Type B pancreatic cell (in vitro differentiated cells): ENCODE measurements around the gene TOP3B. TPM values are rescaled to one million over a fixed set of nuclear protein-coding genes. Genes with fewer than 3 reads are reported as not detected.

ENCODE experiments used
- DNase-seq: peaks from one replicate; pipeline ENCODE4 v3.0.0; 2021; ENCODE audit warnings: mixed read lengths; ENCODE audit not compliant: unreplicated experiment; ENCODE audit errors: extremely low spot score
- H3K27ac Mint-ChIP-seq: 2 replicates; pipeline ENCODE4 v1.8.0; 2021; ENCODE audit warnings: mild to moderate bottlenecking, mixed read lengths
- H3K27me3 Mint-ChIP-seq: 2 replicates; pipeline ENCODE4 v1.8.0; 2021; ENCODE audit warnings: mixed read lengths
- H3K36me3 Mint-ChIP-seq: 2 replicates; pipeline ENCODE4 v1.8.0; 2021; ENCODE audit warnings: mixed read lengths
- H3K4me1 Mint-ChIP-seq: one replicate; pipeline ENCODE4 v1.8.0; 2021; ENCODE audit warnings: mixed read lengths; ENCODE audit not compliant: unreplicated experiment
- H3K4me3 Mint-ChIP-seq: 2 replicates; pipeline ENCODE4 v1.8.0; 2021; ENCODE audit warnings: mild to moderate bottlenecking, mixed read lengths
- H3K9me3 Mint-ChIP-seq: 2 replicates; pipeline ENCODE4 v1.8.0; 2021; ENCODE audit warnings: mixed read lengths
- total RNA-seq: library from RNA; stranded (reverse); gene quantifications from 2 replicates; pipeline ENCODE4 v1.2.1, GENCODE V29; 2021; ENCODE audit warnings: low replicate concordance
- TF ChIP-seq, protein P1 (sequence below): fragments of 200-600 bp; sonication (generic); conservative IDR thresholded peaks from 2 replicates; pipeline ENCODE4 v1.5.0; 2021; ENCODE audit warnings: antibody characterized with exemption, mild to moderate bottlenecking

TOP3B gene
- total RNA-seq, 1 donor from 2014 or later, result 66.3 TPM

- no peak overlapping the region for H3K4me3 Mint-ChIP-seq
- no peak overlapping the region for H3K27ac Mint-ChIP-seq
- TF ChIP-seq, protein P1, sequence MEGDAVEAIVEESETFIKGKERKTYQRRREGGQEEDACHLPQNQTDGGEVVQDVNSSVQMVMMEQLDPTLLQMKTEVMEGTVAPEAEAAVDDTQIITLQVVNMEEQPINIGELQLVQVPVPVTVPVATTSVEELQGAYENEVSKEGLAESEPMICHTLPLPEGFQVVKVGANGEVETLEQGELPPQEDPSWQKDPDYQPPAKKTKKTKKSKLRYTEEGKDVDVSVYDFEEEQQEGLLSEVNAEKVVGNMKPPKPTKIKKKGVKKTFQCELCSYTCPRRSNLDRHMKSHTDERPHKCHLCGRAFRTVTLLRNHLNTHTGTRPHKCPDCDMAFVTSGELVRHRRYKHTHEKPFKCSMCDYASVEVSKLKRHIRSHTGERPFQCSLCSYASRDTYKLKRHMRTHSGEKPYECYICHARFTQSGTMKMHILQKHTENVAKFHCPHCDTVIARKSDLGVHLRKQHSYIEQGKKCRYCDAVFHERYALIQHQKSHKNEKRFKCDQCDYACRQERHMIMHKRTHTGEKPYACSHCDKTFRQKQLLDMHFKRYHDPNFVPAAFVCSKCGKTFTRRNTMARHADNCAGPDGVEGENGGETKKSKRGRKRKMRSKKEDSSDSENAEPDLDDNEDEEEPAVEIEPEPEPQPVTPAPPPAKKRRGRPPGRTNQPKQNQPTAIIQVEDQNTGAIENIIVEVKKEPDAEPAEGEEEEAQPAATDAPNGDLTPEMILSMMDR, result no peak
- H3K4me1 Mint-ChIP-seq, result no peaks in the 10 kb centered on the region
- peaks cover 17% of the 10 kb centered on the region for H3K27me3 Mint-ChIP-seq
- H3K9me3 Mint-ChIP-seq, result peaks cover 5% of the 10 kb centered on the region
- no peaks in the 10 kb centered on the region for H3K36me3 Mint-ChIP-seq
- no peak for DNase-seq
Measured at GRCh38 chr22:22015631-22016030, 33.0 kb upstream of the TOP3B start.

DNA sequence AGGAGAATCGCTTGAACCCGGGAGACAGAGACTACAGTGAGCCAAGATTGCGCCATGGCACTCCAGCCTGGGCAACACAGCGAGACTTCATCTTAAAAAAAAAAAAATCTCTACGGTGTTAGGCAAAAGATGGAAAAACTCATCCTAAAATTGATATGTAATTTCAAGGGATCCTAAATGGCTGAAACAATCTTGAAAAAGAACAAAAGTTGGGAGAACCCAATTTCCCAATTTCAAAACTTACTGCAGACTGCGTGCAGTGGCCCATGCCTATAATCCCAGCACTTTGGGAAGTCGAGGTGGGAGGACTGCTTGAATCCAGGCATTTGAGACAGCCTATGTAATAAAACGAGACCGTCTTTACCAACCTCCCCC, 31.7 kb upstream of the TOP3B start:
- peaks cover 24% of the 10 kb centered on the region for H3K27me3 Mint-ChIP-seq
- H3K27ac Mint-ChIP-seq, result no peak overlapping the region
- no peaks in the 10 kb centered on the region for H3K4me1 Mint-ChIP-seq
- no peak for DNase-seq
- H3K36me3 Mint-ChIP-seq, result no peaks in the 10 kb centered on the region
- peaks cover 5% of the 10 kb centered on the region for H3K9me3 Mint-ChIP-seq
- no peak overlapping the region for H3K4me3 Mint-ChIP-seq
- TF ChIP-seq, protein P1, result no peak

GRCh38 chr22:22013559-22014284, 31.1 kb upstream of the TOP3B start:
- no peak for DNase-seq
- TF ChIP-seq, protein P1, result no peak
- Mint-ChIP-seq H3K27me3 (peaks cover 29% of the 10 kb centered on the region), H3K4me3 (no peak overlapping the region), H3K4me1 (no peaks in the 10 kb centered on the region), H3K9me3 (peaks cover 5% of the 10 kb centered on the region), H3K27ac (no peak overlapping the region), H3K36me3 (no peaks in the 10 kb centered on the region)

- H3K27ac Mint-ChIP-seq, result no peak overlapping the region
- no peaks in the 10 kb centered on the region for H3K4me1 Mint-ChIP-seq
- H3K4me3 Mint-ChIP-seq, result no peak overlapping the region
- H3K9me3 Mint-ChIP-seq, result peaks cover 5% of the 10 kb centered on the region
- DNase-seq, result no peak
- TF ChIP-seq, protein P1, result no peak
- H3K27me3 Mint-ChIP-seq, result peaks cover 24% of the 10 kb centered on the region
- no peaks in the 10 kb centered on the region for H3K36me3 Mint-ChIP-seq
Measured at GRCh38 chr22:22011964-22012363, 29.4 kb upstream of the TOP3B start.

DNA sequence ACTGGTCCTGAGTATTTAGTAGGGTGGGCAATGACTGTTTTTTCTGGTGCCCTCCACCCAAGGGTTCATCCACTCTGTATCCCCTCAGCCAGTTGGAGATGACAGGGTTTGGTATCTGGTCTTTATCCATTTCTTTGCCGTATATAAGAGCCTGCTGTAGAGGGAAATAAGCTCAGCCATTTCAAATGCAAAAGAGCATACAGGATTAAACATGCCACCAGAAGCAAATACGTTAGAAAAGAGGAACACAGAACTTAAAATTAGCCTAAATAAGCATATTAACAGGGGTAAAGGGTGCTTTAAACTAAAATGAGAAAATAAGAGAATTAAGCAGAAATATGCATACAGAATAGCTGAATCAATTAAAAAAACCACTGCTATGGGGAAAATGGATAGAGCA, 27.8 kb upstream of the TOP3B start:
- no peaks in the 10 kb centered on the region for H3K36me3 Mint-ChIP-seq
- H3K27me3 Mint-ChIP-seq, result peaks cover 20% of the 10 kb centered on the region
- no peak overlapping the region for H3K27ac Mint-ChIP-seq
- TF ChIP-seq, protein P1, result no peak
- H3K4me3 Mint-ChIP-seq, result no peak overlapping the region
- no peak for DNase-seq
- no peaks in the 10 kb centered on the region for H3K4me1 Mint-ChIP-seq
- H3K9me3 Mint-ChIP-seq, result peaks cover 5% of the 10 kb centered on the region
